K562 (cell line): Measurements from ENCODE around the gene SNX20. TPM values are rescaled to one million over a fixed set of nuclear protein-coding genes. Genes with fewer than 3 reads are reported as not detected.

Experiments
- ATAC-seq: fragments of 200-7000 bp; cut with Tn5 transposase; 3 replicates; pipeline ENCODE4 v1.9.1; 2020; ENCODE audit warnings: moderate library complexity
- BruUV-seq: library from RNA; stranded (reverse); fragments of 400-500 nt; replicated peaks from 2 replicates; lab custom pipeline; 2021; lab: Mats Ljungman, UMichigan
- CTCF ChIA-PET: fragments of 300-600 bp; formaldehyde crosslinking; extraction: SDS; loops from one replicate; lab custom pipeline; 2021; ENCODE audit warnings: low intra/inter-chr PET ratio; lab: Yijun Ruan, JAX
- POLR2A ChIA-PET: fragments of 300-600, 350-650 bp; sonication (Branson Sonifier 250); formaldehyde crosslinking; extraction: SDS; loops from one replicate; lab custom pipeline; 2021; ENCODE audit warnings: antibody characterized with exemption, inconsistent platforms; lab: Yijun Ruan, JAX
- DNase-seq, 4 experiments: peaks; one replicate each; pipeline versions ENCODE4 v3.0.0 to v3.0.0-alpha.2; 2011 to 2018; ENCODE audit warnings: low spot score in 3 of 4, mixed read lengths in 3 of 4; ENCODE audit errors: extremely low read depth in 1 of 4
- FAIRE-seq: peaks from 2 replicates; lab custom pipeline; 2011; peaks lifted over from hg19 to GRCh38; lab: Jason Lieb, UNC
- H2AFZ ChIP-seq: 2 replicates; pipeline ENCODE4 v1.6.0; 2011; ENCODE audit warnings: low read depth, low read length, control low read depth, inconsistent platforms
- H3K27ac ChIP-seq: fragments of 200-600 bp; 3 replicates; pipeline ENCODE4 v1.8.0; 2011; ENCODE audit warnings: low read depth, mild to moderate bottlenecking, control low read depth, inconsistent platforms, low read length, moderate library complexity, mixed read lengths; ENCODE audit errors: extremely low read depth
- H3K27me3 ChIP-seq, 2 experiments: fragments of 300-600 bp in 1 of 2; 2 replicates in 1 of 2; 3 replicates in 1 of 2; pipeline versions ENCODE4 v1.6.0 to v1.8.0; 2011; ENCODE audit warnings: inconsistent platforms in 2 of 2, low read length in 2 of 2, mild to moderate bottlenecking in 1 of 2, mixed read lengths in 1 of 2, moderate library complexity in 1 of 2; ENCODE audit not compliant: control insufficient read depth in 2 of 2, insufficient read depth in 2 of 2
- H3K36me3 ChIP-seq: fragments of 300-600 bp; 3 replicates; pipeline ENCODE4 v1.8.0; 2011; ENCODE audit warnings: mild to moderate bottlenecking, low read length, inconsistent platforms; ENCODE audit not compliant: control insufficient read depth, insufficient read depth
- H3K4me1 ChIP-seq, 2 experiments: fragments of 200-600 bp in 1 of 2; replicated peaks in 1 of 2; 2 replicates in 1 of 2; 3 replicates in 1 of 2; pipeline versions ENCODE4 v1.5.1 to v1.8.0; 2011; ENCODE audit warnings: inconsistent platforms in 2 of 2, low read length in 2 of 2, mild to moderate bottlenecking in 1 of 2, mixed read lengths in 1 of 2, moderate library complexity in 1 of 2; ENCODE audit not compliant: control insufficient read depth in 2 of 2, insufficient read depth in 2 of 2
- H3K4me2 ChIP-seq: 2 replicates; pipeline ENCODE4 v1.6.1; 2011; ENCODE audit warnings: low read length, control low read depth, inconsistent platforms, mixed read lengths; ENCODE audit not compliant: insufficient read depth
- H3K4me3 ChIP-seq: fragments of 200-600 bp; sonication (generic), shearing (Covaris generic); 2 replicates; pipeline ENCODE4 v1.5.1; 2016; ENCODE audit warnings: control low read depth, inconsistent platforms
- H3K79me2 ChIP-seq: fragments of 200-600 bp; 3 replicates; pipeline ENCODE4 v1.8.0; 2011; ENCODE audit warnings: low read length, inconsistent platforms; ENCODE audit not compliant: control insufficient read depth, insufficient read depth
- H3K9ac ChIP-seq, 2 experiments: 2 replicates each; pipeline versions ENCODE4 v1.6.0 to v1.6.1; 2011; ENCODE audit warnings: low read depth in 2 of 2, low read length in 2 of 2, control low read depth in 1 of 2, inconsistent platforms in 1 of 2, mild to moderate bottlenecking in 1 of 2, mixed read lengths in 1 of 2; ENCODE audit not compliant: insufficient read depth in 1 of 2
- H3K9me1 ChIP-seq: one replicate; pipeline ENCODE4 v1.6.0; 2011; ENCODE audit warnings: inconsistent platforms, mild to moderate bottlenecking, low read length, moderate library complexity; ENCODE audit not compliant: control insufficient read depth, insufficient read depth
- H3K9me3 ChIP-seq: replicated peaks from 2 replicates; pipeline ENCODE4 v1.5.1; 2011; ENCODE audit warnings: low read depth, low read length, inconsistent platforms; ENCODE audit not compliant: control insufficient read depth, insufficient read depth
- H4K20me1 ChIP-seq: replicated peaks from 2 replicates; pipeline ENCODE4 v1.6.1; 2011; ENCODE audit warnings: low read length, inconsistent platforms, mixed read lengths; ENCODE audit not compliant: control insufficient read depth, insufficient read depth
- ARID3B ChIP-seq: fragments of 250-450 bp; sonication (Bioruptor Pico); IDR thresholded peaks from 2 replicates; pipeline ENCODE4 v1.4.0; 2020; ENCODE audit warnings: borderline replicate concordance
- ATF1 ChIP-seq, 2 experiments: fragments of 450-650 bp in 1 of 2; IDR thresholded peaks; 2 replicates each; pipeline ENCODE4 v1.6.1; 2016; ENCODE audit warnings: missing compliant biosample characterization in 1 of 2, missing genetic modification characterization in 1 of 2
- BRF1 ChIP-seq: IDR thresholded peaks from 3 replicates; pipeline ENCODE4 v1.6.1; 2011; ENCODE audit warnings: borderline replicate concordance, mild to moderate bottlenecking; ENCODE audit not compliant: insufficient read length; ENCODE audit errors: extremely low read depth
- CBFA2T2 ChIP-seq: fragments of 450-650 bp; conservative IDR thresholded peaks from 2 replicates; pipeline ENCODE4 v1.6.1; 2017; ENCODE audit warnings: mild to moderate bottlenecking
- ESRRB ChIP-seq: fragments of 250-450 bp; sonication (Bioruptor Pico); IDR thresholded peaks from 2 replicates; pipeline ENCODE4 v1.5.0; 2020; ENCODE audit warnings: mild to moderate bottlenecking, moderate library complexity, borderline replicate concordance
- GTF2E2 ChIP-seq: fragments of 200-800 bp; sonication (Bioruptor generic); IDR thresholded peaks from 2 replicates; pipeline ENCODE4 v1.6.1; 2016; ENCODE audit warnings: missing genetic modification characterization, missing compliant biosample characterization
- HDGF ChIP-seq: fragments of 450-650 bp; IDR thresholded peaks from 2 replicates; pipeline ENCODE4 v1.6.1; 2016
- MAFG ChIP-seq: fragments of 450-650 bp; conservative IDR thresholded peaks from 2 replicates; pipeline ENCODE4 v1.6.1; 2016; ENCODE audit warnings: missing genetic modification characterization, missing compliant biosample characterization
- MBD2 ChIP-seq: sonication (generic); IDR thresholded peaks from 2 replicates; pipeline ENCODE4 v1.6.1; 2016; ENCODE audit warnings: low read depth, borderline replicate concordance
- MXI1 ChIP-seq: IDR thresholded peaks from 2 replicates; pipeline ENCODE4 v1.6.1; 2011; ENCODE audit warnings: low read depth, mild to moderate bottlenecking, improper control_type of control experiment, low read length
- NELFE ChIP-seq: IDR thresholded peaks from 2 replicates; pipeline ENCODE4 v1.6.1; 2011; ENCODE audit warnings: mild to moderate bottlenecking; ENCODE audit not compliant: insufficient read depth, insufficient read length
- NUFIP1 ChIP-seq: fragments of 450-650 bp; IDR thresholded peaks from 2 replicates; pipeline ENCODE4 v1.6.1; 2018; ENCODE audit not compliant: partially characterized antibody
- PHTF2 ChIP-seq: fragments of 250-450 bp; sonication (Bioruptor Pico); IDR thresholded peaks from 2 replicates; pipeline ENCODE4 v1.5.0; 2021; ENCODE audit warnings: mild to moderate bottlenecking
- POLR2A ChIP-seq: fragments of 450-650 bp; conservative IDR thresholded peaks from 2 replicates; pipeline ENCODE4 v1.6.1; 2016
- SPI1 ChIP-seq: IDR thresholded peaks from 2 replicates; pipeline ENCODE4 v1.6.1; 2011; ENCODE audit warnings: low read depth, low read length, control low read depth, borderline replicate concordance
- SRSF7 ChIP-seq: fragments of 200-400 bp; formaldehyde crosslinking; optimal IDR thresholded peaks from 2 replicates; pipeline ENCODE3; 2017; ENCODE audit warnings: mild to moderate bottlenecking, low read depth, low read length
- STAT5B ChIP-seq: fragments of 250-450 bp; sonication (Bioruptor Pico); IDR thresholded peaks from 2 replicates; pipeline ENCODE4 v1.8.0; 2021; ENCODE audit warnings: mild to moderate bottlenecking, inconsistent platforms
- ZNF224 ChIP-seq: sonication (generic); formaldehyde crosslinking; IDR thresholded peaks from 2 replicates; pipeline ENCODE4 v1.8.0; 2022; ENCODE audit warnings: mild to moderate bottlenecking, missing genetic modification reagents
- WGBS: fragments of 100-300 bp; shearing (Covaris generic); methylation state at CpG from one replicate; pipeline ENCODE4 v1.1.6; 2016; ENCODE audit warnings: low coverage, mixed read lengths; ENCODE audit not compliant: insufficient coverage; ENCODE audit errors: missing lambda C conversion rate; 5-methylcytosine and 5-hydroxymethylcytosine counted together
- in situ Hi-C: fragments of 300-500 bp; cut with MboI; formaldehyde crosslinking; loops from 4 replicates; pipeline ENCODE4 v1.15.0; 2018; ENCODE audit warnings: inconsistent platforms, mixed read lengths
- intact Hi-C: fragments of 100-400 bp; cut with micrococcal nuclease; formaldehyde crosslinking; loops from 2 replicates; pipeline ENCODE4 v1.14.2; 2022
- polyA plus RNA-seq, 8 experiments: library from polyadenylated mRNA; depleted of rRNA in 4 of 8; stranded (reverse) in 5 of 8; unstranded in 3 of 8; fragments of >200 nt; fragmentation: Nextera tagmentation in 2 of 8; fragmentation: Illumina TruSeq in 1 of 8; extraction: Ambion mirVana in 2 of 8; extraction: Trizol in 1 of 8; gene quantifications; 2 replicates each; pipeline versions ENCODE4 v1.2.1 to v1.2.3, GENCODE V29; 2011 to 2014; ENCODE audit warnings: inconsistent platforms in 1 of 8, missing spikeins in 1 of 8
- total RNA-seq, 7 experiments: library from RNA; depleted of rRNA in 6 of 7; stranded (reverse); fragments of >200 nt in 6 of 7; fragmentation: Illumina TruSeq in 2 of 7; extraction: Trizol in 2 of 7; gene quantifications; 2 replicates each; pipeline versions ENCODE4 v1.2.1 to v1.2.3, GENCODE V29; 2011 to 2021; ENCODE audit warnings: low replicate concordance in 1 of 7

Gene SNX20
- total and polyA plus RNA-seq, 9 of the 15 experiments (the other 6 are each of a cell fraction or from before 2014, with no cell fraction given), result 0.04 to 0.07 TPM; not detected in 7

- WGBS, result under 1% methylated on average over 12 of the region's 14 CpGs
- no peak overlapping the region for H3K9ac ChIP-seq
- ChIA-PET CTCF (no interaction called here), POLR2A (interaction anchor here (0.6 to 0.7 kb wide), 2 partner anchors 36 to 380 kb away, joined by 3 read pairs; no protein-coding TSS in a partner anchor)
- TF ChIP-seq MAFG (tag), result no peak
- TF ChIP-seq SPI1, result peak; percentile 60; the same call in 1 of the 2 replicates
- no peak for TF ChIP-seq MBD2
- no peak for TF ChIP-seq PHTF2 (CRISPR knock-in tag)
- TF ChIP-seq GTF2E2 (tag), result no peak
- no peaks in the 10 kb centered on the region for H3K4me1 ChIP-seq
- no TSS peak for BruUV-seq
- H3K9me1 ChIP-seq, result no peaks in the 10 kb centered on the region
- H3K79me2 ChIP-seq, result no peaks in the 10 kb centered on the region
- H3K4me2 ChIP-seq, result no peak overlapping the region
- H3K4me3 ChIP-seq, result no peak overlapping the region
- no peaks in the 10 kb centered on the region for H4K20me1 ChIP-seq
- DNase-seq (no peak), ATAC-seq (no peak), FAIRE-seq (no peak)
- H3K27me3 ChIP-seq, result peaks cover 8 to 40% of the 10 kb centered on the region in 2 experiments; a peak in 3 of 5 replicates
- no peak overlapping the region for H2AFZ ChIP-seq
- intact Hi-C loops (no loop called here), in situ Hi-C loops (no loop called here)
- no peaks in the 10 kb centered on the region for H3K9me3 ChIP-seq
- no peak overlapping the region for H3K27ac ChIP-seq
- no peaks in the 10 kb centered on the region for H3K36me3 ChIP-seq
Observed at GRCh38 chr16:50683689-50684374, 2.7 kb upstream of the SNX20 start.

GRCh38 chr16:50680556-50680893 lies 587 bp downstream of the SNX20 start:
- Histone ChIP-seq H3K4me2 (no peak overlapping the region), H3K9me1 (no peaks in the 10 kb centered on the region), H4K20me1 (no peaks in the 10 kb centered on the region), H3K36me3 (no peaks in the 10 kb centered on the region), H3K4me1 (no peaks in the 10 kb centered on the region), H3K9me3 (no peaks in the 10 kb centered on the region), H3K4me3 (no peak overlapping the region), H3K9ac (no peak overlapping the region), H2AFZ (no peak overlapping the region), H3K27me3 (peaks cover 0 to 34% of the 10 kb centered on the region in 2 experiments; a peak in 2 of 5 replicates), H3K79me2 (no peaks in the 10 kb centered on the region), H3K27ac (no peak overlapping the region)
- ChIA-PET POLR2A (interaction anchor here (0.6 to 0.9 kb wide), 2 partner anchors 9 to 10 kb away, joined by 3 read pairs; no protein-coding TSS in a partner anchor), CTCF (no interaction called here)
- ATAC-seq (no peak), FAIRE-seq (no peak), DNase-seq (no peak)
- BruUV-seq, result no TSS peak
- WGBS, result 0% methylated on average over 3 of the region's 3 CpGs
- in situ Hi-C loops (no loop called here), intact Hi-C loops (no loop called here)
- no peak for TF ChIP-seq CBFA2T2
- no peak for TF ChIP-seq HDGF
- TF ChIP-seq ATF1 (CRISPR knock-in tag; IDR thresholded peaks at IDR 0.05), result no peak
- no peak for TF ChIP-seq ATF1 (tag; IDR thresholded peaks at IDR 0.05)
- TF ChIP-seq ESRRB (CRISPR knock-in tag), result no peak
- no peak for TF ChIP-seq ARID3B (CRISPR knock-in tag)
- no peak for TF ChIP-seq ZNF224
- TF ChIP-seq BRF1, result no peak
- no peak for TF ChIP-seq POLR2A
- no peak for TF ChIP-seq STAT5B (CRISPR knock-in tag)
- TF ChIP-seq NELFE, result no peak
- TF ChIP-seq MXI1, result no peak
- no peak for TF ChIP-seq NUFIP1
- TF ChIP-seq SRSF7, result no peak
